Peyer's patch (tissue), 4 donors: ENCODE data around the gene PTCRA.

Experiments used
- CTCF ChIP-seq, 6 experiments: fragments of 450-650 bp in 4 of 6; fragments of 200-600 bp in 2 of 6; sonication (generic) in 1 of 6; IDR thresholded peaks; one replicate each; pipeline ENCODE4 v1.5.1; 2017 to 2019; ENCODE audit warnings: antibody characterized with exemption in 6 of 6, mild to moderate bottlenecking in 3 of 6, moderate library complexity in 1 of 6
- POLR2A ChIP-seq, 2 donors: fragments of 450-650 bp; IDR thresholded peaks; one replicate each; pipeline ENCODE4 v1.5.1; 2017; ENCODE audit warnings: antibody characterized with exemption in 2 of 2, mild to moderate bottlenecking in 2 of 2, moderate library complexity in 2 of 2

- TF ChIP-seq POLR2A (IDR thresholded peaks at IDR 0.05) (no peak), CTCF (IDR thresholded peaks at IDR 0.05) (no peak)
Observed at GRCh38 chr6:42909835-42910234, 6.0 kb upstream of the PTCRA start.
